HG03439 (cell line): ENCODE measurements around the gene TMEM187.

Experiments used
- ATAC-seq: cut with Tn5 transposase; IDR thresholded peaks from one replicate; pipeline ENCODE4 v1.9.1; 2021; ENCODE audit warnings: mild to moderate bottlenecking, moderate library complexity; ENCODE audit not compliant: unreplicated experiment

Gene TMEM187

GRCh38 chrX:153934762-153935325, 37.7 kb upstream of the TMEM187 start, which contains the start of gene NAA10:
Gene NAA10, minus strand, starts transcription at chrX:153935037. Its CDS starts 133 bp downstream, at chrX:153934904.
- peak; percentile 71 for ATAC-seq

- no peak for ATAC-seq
Observed at GRCh38 chrX:153935326-153935851, 37.2 kb upstream of the TMEM187 start.

GRCh38 chrX:153937056-153937455, 35.5 kb upstream of the TMEM187 start:
- no peak for ATAC-seq

DNA sequence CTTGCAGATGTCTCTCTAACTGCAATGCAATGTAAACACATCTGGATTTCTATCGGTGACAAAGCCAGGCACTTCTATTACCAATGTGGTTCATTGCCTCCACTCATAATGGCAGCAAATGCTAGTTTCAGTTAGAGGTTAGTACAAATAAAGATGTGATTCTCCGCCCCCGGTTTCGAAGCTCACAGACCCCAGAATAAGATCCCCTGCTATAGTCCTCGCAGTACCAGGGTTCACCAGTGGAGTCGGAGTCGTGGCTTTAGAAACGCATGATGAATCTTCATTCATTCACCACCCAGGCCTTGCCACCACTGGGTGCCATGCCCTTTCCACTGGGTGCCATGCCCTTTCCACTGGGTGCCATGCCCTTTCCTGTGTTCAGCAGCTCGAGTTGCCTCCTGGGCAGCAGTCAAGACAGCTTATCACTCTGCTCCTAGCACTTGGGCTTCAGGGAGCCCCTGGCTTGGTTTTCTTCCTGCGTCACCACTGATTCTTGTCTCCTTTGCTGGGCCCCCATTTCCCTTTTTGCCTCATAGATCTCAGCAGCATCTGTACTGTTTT, 34.2 kb upstream of the TMEM187 start:
- ATAC-seq = no peak

- no peak for ATAC-seq
Observed at GRCh38 chrX:153939573-153939972, 33.0 kb upstream of the TMEM187 start.

- no peak for ATAC-seq
Observed at GRCh38 chrX:153941336-153942252, 31.0 kb upstream of the TMEM187 start.

DNA sequence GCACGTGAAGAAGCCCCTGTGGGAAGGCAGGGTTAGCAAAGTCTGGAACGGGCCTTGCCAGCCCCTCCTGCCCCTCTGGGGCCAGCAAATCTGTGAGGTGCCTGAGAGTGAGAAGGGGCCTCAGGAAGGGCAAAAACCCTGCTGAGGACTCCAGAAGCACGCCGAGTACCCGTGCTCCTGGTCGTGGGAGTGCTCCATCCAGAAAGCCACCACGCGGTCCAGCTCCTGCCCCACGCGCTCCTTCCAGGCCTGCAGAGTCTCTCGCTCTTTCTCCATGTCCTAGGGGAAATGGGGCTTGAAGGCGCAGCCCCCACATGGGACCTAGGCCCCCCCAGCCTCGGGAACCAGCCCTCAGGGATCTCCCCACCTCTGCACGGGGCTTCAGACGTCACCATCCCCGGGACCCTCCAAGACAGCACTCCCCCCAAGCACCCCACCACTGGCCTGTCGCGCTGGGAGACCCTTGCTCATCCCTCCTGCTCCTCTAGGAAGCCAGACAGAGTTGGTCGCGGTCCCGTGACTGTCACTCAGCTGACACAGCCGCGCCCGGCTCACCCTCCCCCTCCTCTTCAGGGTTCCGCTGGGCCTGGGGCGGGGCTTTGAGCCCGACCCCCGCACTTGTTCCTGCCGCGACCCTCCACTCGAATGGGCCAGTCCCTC, 28.3 kb upstream of the TMEM187 start, which contains the start of gene RENBP:
Gene RENBP, minus strand, starts transcription at position 504 of the 660 bp plus-strand sequence. Its CDS starts 33 bp downstream, at position 471.
- no peak for ATAC-seq

- no peak for ATAC-seq
Observed at GRCh38 chrX:153944800-153945150, 27.8 kb upstream of the TMEM187 start.

GRCh38 chrX:153945956-153946943, 26.3 kb upstream of the TMEM187 start:
- no peak for ATAC-seq

- peak; percentile 55 for ATAC-seq
Observed at GRCh38 chrX:153947009-153947769, 25.4 kb upstream of the TMEM187 start.

DNA sequence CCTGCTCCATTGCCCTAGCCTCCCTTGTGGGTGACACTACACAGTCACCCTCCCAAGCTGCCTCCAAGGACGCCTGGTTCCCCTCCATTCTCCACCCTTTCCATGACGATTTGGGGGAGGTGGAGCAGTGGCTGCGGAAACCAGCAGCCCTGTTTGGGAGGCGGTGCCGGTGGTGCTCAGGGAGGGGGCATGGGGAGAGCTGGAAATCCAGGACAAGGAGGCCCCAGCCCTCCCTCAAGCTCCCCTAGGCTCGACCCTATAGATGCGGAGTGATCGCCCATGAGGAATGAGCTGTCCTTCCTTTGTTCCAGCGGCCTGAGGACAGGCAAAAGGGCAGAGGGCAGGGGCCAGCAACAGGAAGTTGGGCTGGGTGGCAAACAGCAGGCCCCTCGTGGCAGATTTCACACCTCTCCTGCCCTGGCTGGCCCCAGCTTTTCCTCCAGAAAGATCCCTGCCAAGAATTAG, 24.5 kb upstream of the TMEM187 start:
- ATAC-seq = no peak

- no peak for ATAC-seq
Observed at GRCh38 chrX:153948847-153949805, 23.4 kb upstream of the TMEM187 start.

DNA sequence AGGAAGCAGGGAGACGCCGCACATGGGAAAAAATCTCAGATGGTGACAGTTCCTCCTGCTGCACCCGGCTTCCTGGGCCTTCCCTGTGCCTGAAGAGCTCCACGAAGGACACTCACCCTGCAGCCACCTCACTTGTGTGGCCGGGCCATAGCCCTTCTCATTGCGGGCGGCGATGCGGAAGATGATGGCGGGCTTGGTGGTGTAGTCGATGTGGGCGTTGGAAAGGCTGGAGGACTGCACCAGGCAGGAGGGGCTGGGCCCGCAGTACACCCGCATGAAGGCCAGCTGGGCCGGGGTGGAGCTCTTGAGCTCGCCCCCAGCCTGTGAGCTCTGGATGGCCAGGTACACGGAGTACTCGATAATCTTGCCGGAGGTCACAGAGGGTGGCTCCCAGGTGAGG, 22.4 kb upstream of the TMEM187 start:
- no peak for ATAC-seq

DNA sequence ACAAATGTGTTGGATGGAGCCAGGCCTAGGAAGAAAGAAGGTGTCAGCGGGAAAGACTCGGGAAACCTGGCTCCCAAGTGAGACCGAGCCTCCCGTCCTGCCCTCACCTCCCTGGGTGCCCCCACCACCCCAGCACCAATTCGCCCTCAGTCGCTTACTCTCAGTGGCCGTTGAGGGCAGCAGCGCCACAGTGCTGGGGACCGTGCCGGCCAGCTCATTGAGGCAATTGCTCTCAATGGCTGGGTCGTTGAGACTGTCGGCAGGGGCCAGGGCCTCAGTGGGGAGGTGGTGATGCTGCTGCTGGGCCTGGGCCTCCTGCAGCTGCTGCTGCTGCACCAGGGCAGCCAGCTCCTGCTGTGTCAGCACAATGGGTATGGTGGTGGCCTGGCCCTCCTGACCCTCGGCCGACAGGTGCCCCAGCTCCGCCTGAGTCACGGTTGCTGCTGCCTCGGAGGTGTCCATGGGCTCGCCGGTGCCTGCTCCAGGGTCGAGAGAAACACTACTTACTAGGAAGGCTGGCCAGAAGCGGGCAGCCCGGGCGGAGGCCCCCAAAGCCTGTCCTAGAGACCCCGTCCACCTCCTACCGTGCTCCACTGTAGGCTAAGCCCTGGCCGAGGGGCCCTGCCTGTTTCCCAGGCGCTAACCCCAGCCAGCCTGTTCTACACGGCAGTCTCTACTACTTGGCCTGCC, 20.7 kb upstream of the TMEM187 start:
- no peak for ATAC-seq

- no peak for ATAC-seq
Observed at GRCh38 chrX:153952373-153953026, 20.1 kb upstream of the TMEM187 start.

- no peak for ATAC-seq
Observed at GRCh38 chrX:153953342-153953830, 19.2 kb upstream of the TMEM187 start.
